H1 (cell line): ENCODE measurements around the gene DPYD. TPM values are rescaled to one million over a fixed set of nuclear protein-coding genes. Genes with fewer than 3 reads are reported as not detected.

Experiments
- CTCF ChIA-PET: fragments of 300-600 bp; sonication (Branson Sonifier 250); formaldehyde crosslinking; loops from one replicate; lab custom pipeline; 2021; ENCODE audit not compliant: partially characterized antibody; lab: Charles Lee
- POLR2A ChIA-PET: fragments of 300-600 bp; sonication (Branson Sonifier 250); formaldehyde crosslinking; loops from one replicate; lab custom pipeline; 2021; ENCODE audit warnings: inconsistent platforms; ENCODE audit not compliant: partially characterized antibody; lab: Charles Lee
- DNase-seq, 2 experiments: peaks; one replicate each; pipeline versions ENCODE4 v3.0.0 to v3.0.0-alpha.2; 2010 to 2022; ENCODE audit warnings: low spot score in 2 of 2, low read depth in 1 of 2, mixed read lengths in 1 of 2
- FAIRE-seq: peaks from 2 replicates; lab custom pipeline; 2011; peaks lifted over from hg19 to GRCh38; lab: Jason Lieb, UNC
- H2AFZ ChIP-seq: 2 replicates; pipeline ENCODE4 v1.8.1; 2012; ENCODE audit warnings: low read length, inconsistent platforms
- H2AK5ac ChIP-seq: 2 replicates; pipeline ENCODE4 v1.6.1; 2013; ENCODE audit warnings: low read depth, low read length
- H2BK120ac ChIP-seq: replicated peaks from 2 replicates; pipeline ENCODE3; 2013; ENCODE audit warnings: low read depth, low read length, inconsistent platforms
- H2BK12ac ChIP-seq: 2 replicates; pipeline ENCODE4 v1.6.1; 2013; ENCODE audit warnings: low read depth, low read length
- H2BK15ac ChIP-seq: 2 replicates; pipeline ENCODE4 v1.6.1; 2013; ENCODE audit warnings: low read length
- H2BK20ac ChIP-seq: 2 replicates; pipeline ENCODE4 v1.6.1; 2013; ENCODE audit warnings: low read length
- H2BK5ac ChIP-seq: 2 replicates; pipeline ENCODE4 v1.6.1; 2013; ENCODE audit warnings: low read depth, low read length
- H3K14ac ChIP-seq: 2 replicates; pipeline ENCODE4 v1.6.1; 2013; ENCODE audit warnings: inconsistent platforms; ENCODE audit not compliant: insufficient read length
- H3K18ac ChIP-seq: 2 replicates; pipeline ENCODE4 v1.6.1; 2013; ENCODE audit warnings: low read length; ENCODE audit errors: extremely low read depth
- H3K23ac ChIP-seq: 2 replicates; pipeline ENCODE4 v1.6.1; 2013; ENCODE audit warnings: inconsistent platforms; ENCODE audit not compliant: insufficient read length
- H3K23me2 ChIP-seq: 2 replicates; pipeline ENCODE4 v1.6.1; 2013; ENCODE audit warnings: low read depth, low read length
- H3K27ac ChIP-seq: 2 replicates; pipeline ENCODE4 v1.6.1; 2011; ENCODE audit warnings: low read depth, low read length, inconsistent platforms
- H3K27me3 ChIP-seq, 4 experiments: replicated peaks in 1 of 4; 1 replicate in 1 of 4; 2 replicates in 3 of 4; pipeline versions ENCODE4 v1.6.1 to v1.8.1; 2011 to 2013; ENCODE audit warnings: low read length in 3 of 4, mild to moderate bottlenecking in 3 of 4, inconsistent platforms in 2 of 4, mixed read lengths in 2 of 4, moderate library complexity in 1 of 4; ENCODE audit not compliant: control insufficient read depth in 3 of 4, insufficient read depth in 3 of 4; ENCODE audit errors: extremely low read depth in 1 of 4
- H3K36me3 ChIP-seq, 4 experiments: 2 replicates each; pipeline versions ENCODE4 v1.6.1 to v1.8.1; 2011 to 2013; ENCODE audit warnings: mild to moderate bottlenecking in 4 of 4, low read length in 3 of 4, moderate library complexity in 2 of 4, control low read depth in 1 of 4, inconsistent platforms in 1 of 4; ENCODE audit not compliant: insufficient read depth in 4 of 4, control insufficient read depth in 2 of 4
- H3K4ac ChIP-seq: replicated peaks from 2 replicates; pipeline ENCODE3; 2013; ENCODE audit warnings: low read length, low read depth, mixed read lengths, inconsistent platforms; ENCODE audit not compliant: insufficient read length
- H3K4me1 ChIP-seq, 4 experiments: replicated peaks in 1 of 4; 1 replicate in 1 of 4; 2 replicates in 3 of 4; pipeline versions ENCODE4 v1.6.1 to v1.8.1; 2011 to 2013; ENCODE audit warnings: low read length in 3 of 4, inconsistent platforms in 2 of 4, mixed read lengths in 1 of 4; ENCODE audit not compliant: insufficient read depth in 4 of 4, control insufficient read depth in 3 of 4
- H3K4me2 ChIP-seq, 2 experiments: 2 replicates each; pipeline versions ENCODE4 v1.6.1 to v1.8.1; 2011 to 2013; ENCODE audit warnings: low read depth in 2 of 2, low read length in 2 of 2, control low read depth in 1 of 2, inconsistent platforms in 1 of 2, mild to moderate bottlenecking in 1 of 2; ENCODE audit not compliant: insufficient read depth in 1 of 2
- H3K4me3 ChIP-seq, 4 experiments: fragments of 200-600, 300-600 bp in 1 of 4; sonication (generic), shearing (Covaris generic), sonication (Bioruptor Twin) in 1 of 4; 2 replicates each; pipeline versions ENCODE4 v1.5.1 to v1.8.1; 2011 to 2016; ENCODE audit warnings: low read length in 4 of 4, low read depth in 3 of 4, control low read depth in 2 of 4, inconsistent platforms in 2 of 4, mild to moderate bottlenecking in 2 of 4, mixed read lengths in 1 of 4, moderate library complexity in 1 of 4; ENCODE audit not compliant: insufficient read depth in 2 of 4; ENCODE audit errors: extremely low read depth in 1 of 4
- H3K56ac ChIP-seq: replicated peaks from 2 replicates; pipeline ENCODE3; 2013; ENCODE audit warnings: low read depth, mild to moderate bottlenecking, mixed read lengths, low read length, inconsistent platforms; ENCODE audit not compliant: insufficient read length
- H3K79me1 ChIP-seq: 2 replicates; pipeline ENCODE4 v1.6.1; 2013; ENCODE audit warnings: low read depth, low read length, control low read depth
- H3K79me2 ChIP-seq, 2 experiments: 2 replicates each; pipeline versions ENCODE4 v1.6.1 to v1.8.1; 2012 to 2013; ENCODE audit warnings: low read length in 2 of 2, mild to moderate bottlenecking in 2 of 2, inconsistent platforms in 1 of 2; ENCODE audit not compliant: insufficient read depth in 2 of 2, control insufficient read depth in 1 of 2
- H3K9ac ChIP-seq, 4 experiments: replicated peaks in 1 of 4; 1 replicate in 1 of 4; 2 replicates in 3 of 4; pipeline versions ENCODE4 v1.6.1 to v1.8.1; 2011 to 2013; ENCODE audit warnings: low read depth in 3 of 4, low read length in 3 of 4, control low read depth in 2 of 4, mild to moderate bottlenecking in 2 of 4, moderate library complexity in 2 of 4, inconsistent platforms in 1 of 4; ENCODE audit errors: extremely low read depth in 1 of 4
- H3K9me3 ChIP-seq, 2 experiments: 2 replicates each; pipeline versions ENCODE4 v1.6.1 to v1.8.1; 2012 to 2013; ENCODE audit warnings: mild to moderate bottlenecking in 2 of 2, moderate library complexity in 2 of 2, control low read depth in 1 of 2, inconsistent platforms in 1 of 2, low read depth in 1 of 2, low read length in 1 of 2, mixed read lengths in 1 of 2; ENCODE audit not compliant: insufficient read depth in 2 of 2
- H4K20me1 ChIP-seq, 2 experiments: replicated peaks in 1 of 2; 2 replicates each; pipeline versions ENCODE3 to v1.8.1; 2011 to 2013; ENCODE audit warnings: inconsistent platforms in 2 of 2, low read length in 2 of 2, mild to moderate bottlenecking in 1 of 2; ENCODE audit not compliant: insufficient read depth in 2 of 2, control insufficient read depth in 1 of 2
- H4K5ac ChIP-seq: 2 replicates; pipeline ENCODE4 v1.6.1; 2013; ENCODE audit warnings: low read length, low read depth, mixed read lengths, inconsistent platforms; ENCODE audit not compliant: insufficient read length
- H4K8ac ChIP-seq: 2 replicates; pipeline ENCODE4 v1.8.0; 2013; ENCODE audit warnings: mild to moderate bottlenecking, moderate library complexity, low read length, inconsistent platforms; ENCODE audit not compliant: insufficient read depth; ENCODE audit errors: extremely low read depth
- H4K91ac ChIP-seq: replicated peaks from 2 replicates; pipeline ENCODE3; 2013; ENCODE audit warnings: low read length, mixed read lengths, inconsistent platforms; ENCODE audit not compliant: insufficient read length
- CEBPB ChIP-seq: IDR thresholded peaks from 2 replicates; pipeline ENCODE4 v1.6.1; 2012; ENCODE audit warnings: low read depth, low read length
- CREB1 ChIP-seq: IDR thresholded peaks from 2 replicates; pipeline ENCODE4 v1.6.1; 2012; ENCODE audit warnings: inconsistent platforms
- NRF1 ChIP-seq: IDR thresholded peaks from 2 replicates; pipeline ENCODE4 v1.6.1; 2011; ENCODE audit warnings: mild to moderate bottlenecking, low read depth, low read length, improper control_type of control experiment
- WGBS, 2 experiments: shearing (Covaris generic) in 1 of 2; methylation state at CpG; one replicate each; pipeline versions ENCODE4 v1.1.6 to v1.1.7; 2013 to 2015; ENCODE audit warnings: low lambda C conversion rate in 2 of 2, mixed read lengths in 2 of 2, inconsistent platforms in 1 of 2, low coverage in 1 of 2, missing lambda C conversion rate in 1 of 2; ENCODE audit not compliant: insufficient replicate concordance in 2 of 2, insufficient coverage in 1 of 2, insufficient read length in 1 of 2; ENCODE audit errors: extremely low coverage in 1 of 2, missing lambda C conversion rate in 1 of 2; 5-methylcytosine and 5-hydroxymethylcytosine counted together
- polyA plus RNA-seq, 7 experiments: library from polyadenylated mRNA; depleted of rRNA in 3 of 7; stranded (reverse) in 5 of 7; unstranded in 2 of 7; fragments of >200 nt in 5 of 7; fragments of 200-250 nt in 2 of 7; gene quantifications; 1 replicate in 5 of 7; 2 replicates in 1 of 7; 4 replicates in 1 of 7; pipeline versions ENCODE4 v1.2.1 to v1.2.3, GENCODE V29; 2011 to 2013; ENCODE audit warnings: missing spikeins in 2 of 7, mixed read lengths in 2 of 7
- total RNA-seq: library from RNA; stranded (reverse); fragmentation: NEBNext Ultra II Directional; extraction: Animal tissue kit (Norgen Biotek cat#: 25700); gene quantifications from 2 replicates; pipeline ENCODE4 v1.2.1, GENCODE V29; 2021

Gene DPYD
- total and polyA plus RNA-seq, 2 of the 8 experiments (the other 6 are each of a cell fraction or from before 2014, with no cell fraction given): 0.29 to 0.73 TPM

DNA sequence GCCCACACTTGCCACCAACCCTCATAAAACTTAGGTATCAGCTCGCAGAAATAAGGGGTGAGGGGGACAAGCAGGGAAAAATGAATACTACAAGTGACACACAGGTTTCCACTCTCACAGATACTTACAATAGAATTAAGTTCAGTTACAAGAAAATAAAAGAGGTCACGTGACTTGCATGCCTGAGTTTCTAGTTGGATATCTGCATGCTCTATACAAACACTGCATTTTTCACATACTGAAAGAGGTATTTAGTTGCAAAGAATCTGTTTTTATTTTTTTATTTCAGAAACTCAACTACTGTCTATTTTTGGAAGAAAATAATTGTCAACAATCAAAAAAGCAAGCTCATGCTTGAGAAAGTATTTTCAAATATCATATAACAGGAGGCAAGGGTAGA, 43.5 kb downstream of the DPYD start:
- Histone ChIP-seq H3K27ac (no peak overlapping the region), H3K9me3 (no peaks in the 10 kb centered on the region), H4K20me1 (no peaks in the 10 kb centered on the region), H2BK12ac (no peak overlapping the region), H4K5ac (no peak overlapping the region), H2AFZ (no peak overlapping the region), H3K79me1 (no peaks in the 10 kb centered on the region), H4K91ac (no peak overlapping the region), H4K8ac (no peak overlapping the region), H3K79me2 (no peaks in the 10 kb centered on the region), H3K18ac (no peak overlapping the region), H3K36me3 (no peaks in the 10 kb centered on the region), H2BK20ac (no peak overlapping the region), H2BK5ac (no peak overlapping the region), H2AK5ac (no peak overlapping the region), H3K4me3 (no peak overlapping the region), H2BK15ac (no peak overlapping the region), H3K23me2 (no peaks in the 10 kb centered on the region), H3K14ac (no peak overlapping the region), H3K4me1 (no peaks in the 10 kb centered on the region), H3K4me2 (no peak overlapping the region), H2BK120ac (no peak overlapping the region), H3K56ac (no peak overlapping the region), H3K27me3 (no peaks in the 10 kb centered on the region), H3K9ac (no peak overlapping the region), H3K23ac (no peak overlapping the region), H3K4ac (no peak overlapping the region)
- 89% methylated on average over 2 of the region's 2 CpGs; no CpG with 5 or more reads in 1 of the 2 experiments for WGBS, 2 experiments
- ChIA-PET CTCF (no interaction called here), POLR2A (no interaction called here)
- FAIRE-seq (no peak), DNase-seq (no peak)
- TF ChIP-seq NRF1: no peak
- no peak for TF ChIP-seq CEBPB
- TF ChIP-seq CREB1: no peak
